Activated naive CD8-positive, alpha-beta T cell treated with anti-CD3 and anti-CD28 coated beads, Interleukin-2, amount 50 U/mL, for 16 hours (primary cell): Measurements from ENCODE around the gene ZNF236.
"Not testable (repeated sequence)": the region's sequence is repeated elsewhere in the genome, so short reads cannot be mapped to it uniquely, and the experiment has no call there.

Experiments used
- DNase-seq: peaks from one replicate; pipeline ENCODE4 v3.0.0-alpha.2; 2020; ENCODE audit warnings: low read depth, low spot score

The ZNF236 gene

DNA sequence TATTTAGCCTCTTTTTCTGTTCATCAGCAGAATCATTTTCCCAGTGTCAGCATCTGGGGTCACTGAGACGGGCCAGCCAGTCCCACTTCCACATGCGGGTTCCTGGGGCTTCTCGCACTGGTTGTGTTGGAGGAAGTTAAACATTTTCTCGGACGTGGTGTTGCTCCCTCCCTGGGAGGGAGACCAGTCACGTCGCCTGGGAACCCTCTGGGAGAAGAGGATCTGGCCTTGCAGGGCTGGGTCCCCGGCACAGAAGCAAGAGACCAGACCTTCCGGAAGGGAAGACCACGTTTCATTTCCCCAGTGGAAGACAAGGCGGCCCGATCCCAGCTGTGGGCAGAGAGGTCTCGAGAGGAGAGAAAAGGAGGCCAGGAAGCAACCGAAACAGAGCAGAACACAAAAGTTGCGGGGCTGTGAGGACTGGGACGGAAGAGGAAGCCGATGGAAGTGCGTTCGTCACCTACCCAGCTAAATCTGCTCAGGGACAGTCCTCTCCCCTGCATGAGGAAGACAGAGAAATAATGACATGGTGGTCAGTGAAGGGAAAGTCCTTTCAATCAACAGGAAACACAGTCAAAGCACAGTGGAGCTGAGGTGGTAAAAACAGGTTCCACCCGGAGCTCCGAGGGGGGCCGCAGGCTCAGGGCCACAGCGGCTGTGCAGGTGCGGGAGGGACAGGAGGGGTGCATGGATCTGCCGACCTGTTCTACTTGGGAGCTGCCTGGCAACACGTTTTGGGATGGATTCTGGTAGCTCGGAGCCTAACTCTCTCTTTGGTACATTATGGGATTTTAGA lies 165.9 kb downstream of the ZNF236 start:
- no peak for DNase-seq

GRCh38 chr18:76988827-76989646 lies 166.7 kb downstream of the ZNF236 start:
- no peak for DNase-seq

- DNase-seq, result no peak
Observed at GRCh38 chr18:76989647-76990190, 167.4 kb downstream of the ZNF236 start.

DNA sequence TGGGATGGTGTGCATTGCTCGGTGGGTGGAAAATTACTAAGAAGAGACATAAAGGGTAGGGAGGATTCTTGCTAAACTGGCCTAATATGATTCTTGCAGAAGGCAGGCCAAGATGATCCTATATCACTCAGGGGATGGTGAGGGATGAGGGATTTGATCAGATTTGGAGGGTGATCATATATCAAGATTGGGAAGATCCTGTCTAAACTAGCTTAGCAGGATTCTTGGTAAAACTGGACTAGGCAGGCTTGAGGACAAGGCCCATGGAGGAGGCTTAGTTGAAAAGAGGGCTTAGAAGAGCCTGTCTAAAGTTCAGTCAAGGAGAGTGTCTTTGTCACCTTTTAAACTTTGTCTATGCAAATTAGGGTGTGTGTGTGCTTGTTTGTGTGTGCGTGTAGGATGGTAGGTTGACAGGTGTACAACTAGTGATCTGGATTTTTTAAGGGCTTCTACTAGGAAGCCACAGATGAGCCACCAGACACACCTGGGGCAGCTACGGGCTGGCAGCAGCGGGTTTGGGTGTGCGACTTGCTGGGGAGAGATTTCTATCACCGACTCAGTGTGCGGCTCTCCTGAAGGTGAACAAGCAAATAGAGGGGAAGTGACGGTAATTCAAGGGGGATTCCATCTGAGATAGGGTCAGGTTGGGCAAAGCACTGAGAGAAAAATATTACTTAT lies 168.1 kb downstream of the ZNF236 start:
- DNase-seq, result not testable (repeated sequence)

DNA sequence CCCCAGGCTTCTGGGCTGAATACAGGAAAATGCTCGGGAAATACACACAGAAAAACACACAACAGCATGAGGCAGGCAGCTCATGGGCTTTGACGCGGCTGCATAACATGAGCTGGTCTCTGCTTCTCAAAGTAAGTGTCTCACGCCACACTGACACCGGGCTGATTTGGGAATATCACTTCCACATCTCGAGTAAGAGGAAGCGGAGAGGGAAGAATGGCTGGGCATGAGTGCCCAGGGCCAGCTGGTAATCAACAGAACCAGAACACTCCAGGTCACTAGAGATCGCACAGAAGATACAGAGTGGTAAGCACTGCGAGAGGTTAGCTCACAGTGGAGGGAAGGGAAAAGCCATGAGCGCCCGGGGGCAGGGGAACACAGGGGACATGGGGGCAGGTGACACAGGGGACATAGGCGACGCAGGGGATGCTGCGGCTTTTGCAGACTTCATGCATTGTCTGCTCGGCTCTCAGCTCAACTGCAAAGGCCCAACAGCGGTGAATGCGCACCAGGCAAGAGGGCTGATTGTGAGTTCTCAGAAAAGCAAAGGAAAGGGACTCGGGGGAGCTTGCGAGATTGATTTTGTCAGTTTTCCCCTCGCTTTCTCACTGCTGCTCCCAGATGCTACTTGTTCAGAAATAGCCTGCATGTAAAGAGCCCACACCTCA lies 168.8 kb downstream of the ZNF236 start:
- no peak for DNase-seq

DNA sequence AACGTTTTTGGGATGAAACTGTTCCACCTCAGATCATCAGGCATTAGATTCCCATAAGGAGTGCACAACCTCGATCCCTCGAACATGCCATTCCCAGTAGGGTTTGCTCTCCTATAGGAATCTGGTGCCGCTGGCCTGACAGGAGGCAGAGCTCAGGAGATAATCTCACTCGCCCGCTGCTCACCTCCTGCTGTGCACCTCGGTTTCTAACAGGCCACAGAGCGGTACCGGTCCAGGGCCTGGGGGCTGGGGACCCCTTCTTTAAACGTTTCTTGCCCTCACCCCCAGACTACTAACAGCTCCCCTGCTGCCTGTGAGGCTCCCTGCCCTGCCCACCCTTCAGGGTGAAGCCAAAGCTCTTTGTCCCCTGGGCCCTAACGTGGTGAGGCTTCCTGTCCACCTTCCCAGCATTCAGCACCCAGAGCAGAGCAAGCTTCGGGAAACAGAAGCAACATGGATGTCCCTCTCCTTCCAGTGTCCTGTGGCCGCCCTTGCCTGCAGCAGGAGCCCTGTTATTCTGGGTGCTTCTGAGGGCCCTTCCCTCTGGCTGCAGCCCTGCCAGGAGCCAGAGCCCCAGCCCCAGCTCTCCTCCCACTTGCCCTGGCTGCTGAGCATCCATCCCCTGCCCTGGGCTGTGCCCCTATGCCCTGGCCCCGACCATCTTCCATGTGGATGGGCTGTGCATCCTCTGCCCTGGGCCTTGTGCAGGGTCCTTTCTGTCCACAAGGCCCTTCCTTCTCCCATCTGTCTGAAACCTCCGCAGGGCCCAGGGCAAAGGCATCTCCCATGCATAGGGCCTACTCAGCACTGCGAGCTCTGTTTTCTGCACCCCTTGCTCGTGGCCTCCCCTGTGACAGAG lies 170.1 kb downstream of the ZNF236 start:
- DNase-seq, result no peak

GRCh38 chr18:76993085-76993382 lies 170.7 kb downstream of the ZNF236 start:
- no peak for DNase-seq

DNA sequence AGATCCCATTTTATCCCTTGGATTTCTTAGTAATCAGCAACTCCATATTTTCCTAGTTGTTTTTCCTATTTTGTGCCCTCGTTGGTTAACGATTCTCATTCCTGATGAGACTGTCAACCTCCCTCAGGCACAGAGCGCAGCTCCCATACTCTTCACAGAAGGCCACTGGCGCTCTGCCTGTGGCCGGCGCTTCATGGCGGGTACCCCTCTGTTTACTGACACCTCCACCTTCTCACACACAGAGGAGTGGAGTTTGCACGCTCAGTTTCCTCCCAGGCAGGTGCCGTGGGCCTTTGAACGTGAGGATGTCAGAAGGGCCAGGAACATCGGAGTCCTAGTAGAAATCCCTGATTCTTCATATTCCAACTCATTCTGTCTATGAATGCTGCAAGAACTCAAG lies 171.2 kb downstream of the ZNF236 start:
- DNase-seq, result no peak

DNA sequence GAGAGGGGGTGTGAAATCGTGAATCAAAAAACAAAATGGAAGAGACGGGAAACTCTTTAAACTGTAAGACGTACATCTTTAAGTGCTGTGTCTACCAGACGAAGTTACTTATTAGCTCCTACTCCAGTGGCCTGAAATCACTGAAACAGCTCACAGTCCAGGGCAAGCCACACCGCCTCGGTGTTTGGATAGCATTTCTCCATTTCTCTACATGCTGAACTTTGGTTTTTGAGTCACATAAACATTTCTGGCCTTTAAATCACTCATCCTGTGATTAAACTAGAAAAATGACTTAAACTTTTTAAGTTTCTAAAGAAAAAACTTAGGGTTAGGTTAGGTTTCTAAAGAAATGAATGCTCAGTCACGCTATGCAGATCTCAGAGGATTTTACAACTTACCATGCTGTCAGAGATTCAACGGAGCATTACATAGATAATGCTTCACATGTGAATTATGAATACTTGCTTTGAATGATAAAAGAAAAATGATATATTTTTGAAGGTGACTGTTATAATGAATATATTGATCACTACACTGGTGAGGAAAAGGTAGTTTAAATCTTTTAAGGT lies 171.8 kb downstream of the ZNF236 start:
- DNase-seq, result no peak

DNA sequence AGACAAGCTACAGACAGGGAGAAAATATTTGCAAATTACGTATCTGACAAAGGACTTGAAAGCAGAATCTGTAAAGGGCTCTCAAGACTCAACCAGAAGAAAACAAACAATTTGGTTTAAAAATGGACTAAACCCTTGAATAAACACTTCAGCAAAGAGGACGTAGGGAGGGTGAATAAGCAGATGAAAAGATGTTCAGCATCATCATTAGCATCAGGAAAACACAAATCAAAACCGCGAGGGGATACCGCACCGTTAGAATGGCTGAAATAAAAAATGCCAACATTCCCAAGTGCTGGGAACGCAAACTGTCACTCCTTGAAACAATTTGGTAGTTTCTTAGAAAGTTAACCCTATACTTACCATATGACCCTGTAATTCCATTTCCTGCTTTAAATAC lies 173.5 kb downstream of the ZNF236 start:
- no peak for DNase-seq

- no peak for DNase-seq
Observed at GRCh38 chr18:76996429-76996828, 174.1 kb downstream of the ZNF236 start.

- no peak for DNase-seq
Observed at GRCh38 chr18:76997951-76998808, 175.8 kb downstream of the ZNF236 start.

GRCh38 chr18:76999077-76999476 lies 176.7 kb downstream of the ZNF236 start:
- DNase-seq, result no peak

DNA sequence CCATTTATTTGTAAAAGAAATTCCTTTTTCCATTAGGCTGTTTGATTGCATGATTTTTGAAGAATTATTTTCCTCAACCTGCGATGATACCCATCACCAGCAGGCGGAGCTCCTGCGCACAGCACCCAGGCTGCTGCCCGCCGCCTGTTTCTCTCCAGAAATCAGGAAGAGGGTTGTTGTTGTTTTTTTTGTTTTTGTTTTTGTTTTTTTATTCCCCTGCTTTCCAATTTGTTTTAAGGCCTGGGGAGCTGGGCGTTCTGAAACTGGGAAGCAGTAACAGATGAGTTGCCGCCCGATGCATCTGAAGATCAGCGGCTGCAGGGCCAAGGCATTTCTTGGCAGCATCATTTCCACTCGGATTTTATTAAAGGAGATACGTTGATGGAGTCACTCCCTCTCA lies 178.2 kb downstream of the ZNF236 start:
- no peak for DNase-seq

DNA sequence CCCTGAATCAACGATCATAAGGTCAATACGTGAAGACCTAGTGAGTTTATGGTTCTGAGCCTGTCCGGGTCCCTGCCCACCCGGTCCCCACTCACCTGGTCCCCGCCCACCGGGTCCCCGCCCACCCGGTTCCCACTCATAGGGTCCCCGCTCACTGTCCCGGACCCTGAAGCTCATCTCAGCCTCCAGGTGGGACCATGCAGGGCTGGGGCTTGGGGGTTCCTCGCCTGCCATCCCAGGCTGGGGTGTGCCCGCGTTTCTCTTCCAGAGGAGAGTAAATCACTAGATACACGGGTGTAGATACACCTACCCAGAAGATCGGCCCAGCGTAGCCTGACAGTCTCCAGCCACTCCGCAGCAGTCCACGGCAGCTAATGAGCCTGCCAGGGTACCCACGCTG lies 178.7 kb downstream of the ZNF236 start:
- DNase-seq, result no peak

GRCh38 chr18:77001979-77002378 lies 179.6 kb downstream of the ZNF236 start:
- no peak for DNase-seq

DNA sequence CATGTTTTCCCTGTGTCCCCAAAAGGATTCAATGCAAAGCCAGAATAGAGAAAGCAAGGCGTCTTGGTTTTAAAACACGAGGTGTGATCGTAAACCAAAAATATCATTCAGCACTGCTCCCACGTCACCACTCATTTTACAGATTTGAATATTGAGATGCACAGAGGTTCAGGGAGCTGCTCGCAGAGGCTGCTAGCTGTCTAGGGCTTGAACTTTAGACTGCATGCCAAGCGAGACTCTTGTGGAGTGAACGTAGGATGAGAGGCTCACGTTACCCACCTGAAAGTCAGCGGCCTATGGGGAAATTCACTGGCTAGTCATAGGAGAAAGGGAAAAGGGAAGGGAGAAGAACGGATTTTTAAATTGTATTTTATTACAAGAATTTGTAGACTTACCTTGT lies 180.1 kb downstream of the ZNF236 start:
- no peak for DNase-seq

DNA sequence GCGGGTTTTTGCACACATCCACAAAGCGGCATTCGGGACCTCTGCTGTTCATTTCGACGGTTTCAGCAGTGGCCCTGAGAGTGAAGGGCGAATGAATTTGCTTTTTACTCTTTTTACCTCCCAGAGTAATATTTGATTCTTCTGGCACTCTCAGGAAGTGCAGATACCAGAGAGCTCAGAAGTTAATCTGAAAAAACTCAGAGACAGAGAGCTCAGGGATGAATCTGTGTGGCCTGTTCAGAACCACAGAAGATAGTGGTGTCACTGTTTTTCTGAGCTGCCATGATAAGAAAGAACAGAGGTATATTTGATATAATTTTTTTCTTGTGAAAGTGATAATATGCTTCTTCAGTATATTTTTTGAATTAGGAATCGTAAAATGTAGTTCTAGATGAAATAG lies 181.0 kb downstream of the ZNF236 start:
- DNase-seq, result no peak

GRCh38 chr18:77004555-77005380 lies 182.4 kb downstream of the ZNF236 start:
- DNase-seq, result no peak
